Subcutaneous abdominal adipose tissue (tissue), 5 donors: ENCODE data around the gene TRIM17.

ENCODE experiments used
- H3K27ac ChIP-seq: one replicate; pipeline ENCODE4 v1.7.0; 2013; ENCODE audit warnings: low read depth, mild to moderate bottlenecking, inconsistent platforms, low read length, moderate library complexity
- H3K27me3 ChIP-seq, 5 donors: one replicate each; pipeline ENCODE4 v1.7.0; 2013; ENCODE audit warnings: low read length in 5 of 5, inconsistent platforms in 1 of 5; ENCODE audit not compliant: control insufficient read depth in 5 of 5, insufficient read depth in 4 of 5
- H3K36me3 ChIP-seq, 5 donors: one replicate each; pipeline ENCODE4 v1.7.0; 2013; ENCODE audit warnings: low read length in 5 of 5; ENCODE audit not compliant: control insufficient read depth in 5 of 5, insufficient read depth in 5 of 5
- H3K4me1 ChIP-seq, 5 donors: one replicate each; pipeline ENCODE4 v1.7.0; 2013; ENCODE audit warnings: low read length in 5 of 5, mild to moderate bottlenecking in 3 of 5, moderate library complexity in 1 of 5; ENCODE audit not compliant: control insufficient read depth in 5 of 5, insufficient read depth in 5 of 5
- H3K4me3 ChIP-seq, 5 donors: one replicate each; pipeline ENCODE4 v1.7.0; 2013; ENCODE audit warnings: low read length in 5 of 5, low read depth in 1 of 5
- H3K9ac ChIP-seq, 5 donors: one replicate each; pipeline ENCODE4 v1.7.0; 2013; ENCODE audit warnings: low read length in 5 of 5, mild to moderate bottlenecking in 4 of 5, moderate library complexity in 3 of 5
- H3K9me3 ChIP-seq, 5 donors: one replicate each; pipeline ENCODE4 v1.7.0; 2013; ENCODE audit warnings: low read length in 5 of 5; ENCODE audit not compliant: control insufficient read depth in 5 of 5
- donor health status: healthy.
- donor health status: healthy.
- donor health status: healthy.
- donor health status: healthy.
- donor health status: healthy.

Gene TRIM17

GRCh38 chr1:228450200-228450599, 33.5 kb upstream of the TRIM17 start:
- Histone ChIP-seq H3K9me3 (no peaks in the 10 kb centered on the region), H3K27me3 (peaks cover 4 to 19% (median 14%) of the 10 kb centered on the region in 5 donors), H3K36me3 (no peaks in the 10 kb centered on the region), H3K27ac (no peak overlapping the region), H3K9ac (no peak overlapping the region), H3K4me1 (peaks cover 2 to 12% (median 9%) of the 10 kb centered on the region in 5 donors), H3K4me3 (no peak overlapping the region)

GRCh38 chr1:228448372-228448771, 31.7 kb upstream of the TRIM17 start:
- Histone ChIP-seq H3K9ac (no peak overlapping the region), H3K27me3 (peaks cover 4 to 31% (median 17%) of the 10 kb centered on the region in 5 donors), H3K36me3 (no peaks in the 10 kb centered on the region), H3K9me3 (no peaks in the 10 kb centered on the region), H3K27ac (no peak overlapping the region), H3K4me3 (no peak overlapping the region), H3K4me1 (peaks cover 2 to 13% (median 9%) of the 10 kb centered on the region in 5 donors)

- Histone ChIP-seq H3K9ac (no peak overlapping the region), H3K4me3 (no peak overlapping the region), H3K27me3 (peaks cover 4 to 34% (median 20%) of the 10 kb centered on the region in 5 donors), H3K9me3 (no peaks in the 10 kb centered on the region), H3K36me3 (no peaks in the 10 kb centered on the region), H3K27ac (no peak overlapping the region), H3K4me1 (peaks cover 2 to 13% (median 9%) of the 10 kb centered on the region in 5 donors)
These were observed 30.2 kb upstream of the TRIM17 start for GRCh38 chr1:228446852-228447251.

- no peak overlapping the region for H3K27ac ChIP-seq
- H3K9ac ChIP-seq, result peak overlapping the region in 2 of 5 donors; percentile 30 to 53
- H3K4me1 ChIP-seq, result peaks cover 2 to 13% (median 9%) of the 10 kb centered on the region in 5 donors
- H3K36me3 ChIP-seq, result no peaks in the 10 kb centered on the region
- H3K4me3 ChIP-seq, result peak overlapping the region; percentile 47 to 62 (median 53)
- no peaks in the 10 kb centered on the region for H3K9me3 ChIP-seq
- H3K27me3 ChIP-seq, result peaks cover 4 to 42% (median 22%) of the 10 kb centered on the region in 5 donors
These were observed 29.4 kb upstream of the TRIM17 start for GRCh38 chr1:228445843-228446650.

GRCh38 chr1:228445490-228445842, 28.8 kb upstream of the TRIM17 start:
- peak overlapping the region in 2 of 5 donors; percentile 30 to 53 for H3K9ac ChIP-seq

GRCh38 chr1:228443395-228443794, 26.7 kb upstream of the TRIM17 start:
- peaks cover 0 to 13% (median 9%) of the 10 kb centered on the region in 5 donors for H3K4me1 ChIP-seq
- H3K9me3 ChIP-seq, result no peaks in the 10 kb centered on the region
- H3K9ac ChIP-seq, result no peak overlapping the region
- peaks cover 8 to 58% (median 35%) of the 10 kb centered on the region in 5 donors for H3K27me3 ChIP-seq
- no peaks in the 10 kb centered on the region for H3K36me3 ChIP-seq
- H3K4me3 ChIP-seq, result no peak overlapping the region
- no peak overlapping the region for H3K27ac ChIP-seq

More at GRCh38 chr1:228445490-228445842, 28.8 kb upstream of the TRIM17 start:
- no peaks in the 10 kb centered on the region for H3K36me3 ChIP-seq
- peak overlapping the region; percentile 47 to 62 (median 53) for H3K4me3 ChIP-seq
- peaks cover 1 to 13% (median 9%) of the 10 kb centered on the region in 5 donors for H3K4me1 ChIP-seq
- no peak overlapping the region for H3K27ac ChIP-seq
- H3K9me3 ChIP-seq, result no peaks in the 10 kb centered on the region
- peaks cover 4 to 48% (median 27%) of the 10 kb centered on the region in 5 donors for H3K27me3 ChIP-seq

- no peaks in the 10 kb centered on the region for H3K36me3 ChIP-seq
- no peak overlapping the region for H3K27ac ChIP-seq
- H3K4me3 ChIP-seq, result no peak overlapping the region
- no peaks in the 10 kb centered on the region for H3K9me3 ChIP-seq
- H3K27me3 ChIP-seq, result peaks cover 9 to 59% (median 29%) of the 10 kb centered on the region in 5 donors
- peaks cover 0 to 8% (median 7%) of the 10 kb centered on the region in 5 donors for H3K4me1 ChIP-seq
- no peak overlapping the region for H3K9ac ChIP-seq
These were observed 24.3 kb upstream of the TRIM17 start for GRCh38 chr1:228440761-228441500.

GRCh38 chr1:228438266-228438665, 21.6 kb upstream of the TRIM17 start:
- H3K4me1 ChIP-seq, result no peaks in the 10 kb centered on the region
- no peaks in the 10 kb centered on the region for H3K36me3 ChIP-seq
- no peak overlapping the region for H3K4me3 ChIP-seq
- H3K9ac ChIP-seq, result no peak overlapping the region
- H3K9me3 ChIP-seq, result no peaks in the 10 kb centered on the region
- peaks cover 12 to 42% (median 21%) of the 10 kb centered on the region in 5 donors for H3K27me3 ChIP-seq
- H3K27ac ChIP-seq, result no peak overlapping the region

- no peak overlapping the region for H3K9ac ChIP-seq
- H3K36me3 ChIP-seq, result no peaks in the 10 kb centered on the region
- H3K4me3 ChIP-seq, result no peak overlapping the region
- H3K27me3 ChIP-seq, result peaks cover 12 to 40% (median 21%) of the 10 kb centered on the region in 5 donors
- H3K9me3 ChIP-seq, result no peaks in the 10 kb centered on the region
- no peaks in the 10 kb centered on the region for H3K4me1 ChIP-seq
- H3K27ac ChIP-seq, result no peak overlapping the region
These were observed 20.8 kb upstream of the TRIM17 start for GRCh38 chr1:228437424-228437962.

- H3K9ac ChIP-seq, result no peak overlapping the region
- H3K27me3 ChIP-seq, result peaks cover 8 to 28% (median 23%) of the 10 kb centered on the region in 5 donors
- H3K4me3 ChIP-seq, result no peak overlapping the region
- no peak overlapping the region for H3K27ac ChIP-seq
- H3K9me3 ChIP-seq, result no peaks in the 10 kb centered on the region
- H3K4me1 ChIP-seq, result no peaks in the 10 kb centered on the region
- no peaks in the 10 kb centered on the region for H3K36me3 ChIP-seq
These were observed 18.0 kb upstream of the TRIM17 start for GRCh38 chr1:228434689-228435088.
